ENCODE measurements around the gene EVC2.

The EVC2 gene

GRCh38 chr4:5707778-5708448 lies 446 bp downstream of the EVC2 start:
- H3K4me2 ChIP-seq (ENCODE audit: low read depth, low read length) = peak overlapping the region; percentile 96
- H2AFZ ChIP-seq (ENCODE audit: low read length) = peak overlapping the region; percentile 75
- H3K4me3 ChIP-seq (ENCODE audit: low read length) = peak overlapping the region; percentile 67
- H3F3A ChIP-seq (ENCODE audit: insufficient read depth, low read length) = peaks cover 26% of the 10 kb centered on the region
- H3K9ac ChIP-seq (ENCODE audit: low read length) = peak overlapping the region; percentile 90
- DNase-seq = peak; percentile 58
- H3K27ac ChIP-seq (ENCODE audit: low read length) = peak overlapping the region; percentile 63; the same call in 1 of the 2 replicates
- H3K9me2 ChIP-seq (replicated peaks; ENCODE audit: insufficient read depth, low read length) = no peaks in the 10 kb centered on the region
- no peaks in the 10 kb centered on the region for H3K27me3 ChIP-seq (replicated peaks; ENCODE audit: insufficient read depth, low read length)
- H4K20me1 ChIP-seq (ENCODE audit: insufficient read depth, low read length) = no peaks in the 10 kb centered on the region
- no peaks in the 10 kb centered on the region for H3K36me3 ChIP-seq (replicated peaks; ENCODE audit: insufficient read depth, low read length)
- no peak for TF ChIP-seq EZH2 (optimal IDR thresholded peaks at IDR 0.05; ENCODE audit: low read depth, low read length)
- no peak; the same call in 1 of the 2 replicates for TF ChIP-seq CTCF (IDR thresholded peaks at IDR 0.05; ENCODE audit: low read length)
- no peak for TF ChIP-seq EZH2phosphoT487 (IDR thresholded peaks at IDR 0.05; ENCODE audit: low read length)
- H3K4me1 ChIP-seq (ENCODE audit: low read length) = peaks cover 53% of the 10 kb centered on the region
- no peaks in the 10 kb centered on the region for H3K9me3 ChIP-seq (replicated peaks; ENCODE audit: insufficient read depth, low read length)
- peaks cover 53% of the 10 kb centered on the region for H3K79me2 ChIP-seq (ENCODE audit: low read length)

- peak overlapping the region; percentile 90; the same call in 1 of the 2 replicates for H3K9ac ChIP-seq (ENCODE audit: low read length)
- no peaks in the 10 kb centered on the region for H3K36me3 ChIP-seq (replicated peaks; ENCODE audit: insufficient read depth, low read length)
- peak overlapping the region; percentile 67 for H3K4me3 ChIP-seq (ENCODE audit: low read length)
- no peaks in the 10 kb centered on the region for H3K27me3 ChIP-seq (replicated peaks; ENCODE audit: insufficient read depth, low read length)
- peak overlapping the region; percentile 96 for H3K4me2 ChIP-seq (ENCODE audit: low read depth, low read length)
- H4K20me1 ChIP-seq (ENCODE audit: insufficient read depth, low read length) = no peaks in the 10 kb centered on the region
- no peak overlapping the region for H3K27ac ChIP-seq (ENCODE audit: low read length)
- no peaks in the 10 kb centered on the region for H3K9me2 ChIP-seq (replicated peaks; ENCODE audit: insufficient read depth, low read length)
- no peak for TF ChIP-seq EZH2phosphoT487 (IDR thresholded peaks at IDR 0.05; ENCODE audit: low read length)
- no peak for TF ChIP-seq EZH2 (optimal IDR thresholded peaks at IDR 0.05; ENCODE audit: low read depth, low read length)
- TF ChIP-seq CTCF (IDR thresholded peaks at IDR 0.05; ENCODE audit: low read length) = no peak
- no peaks in the 10 kb centered on the region for H3K9me3 ChIP-seq (replicated peaks; ENCODE audit: insufficient read depth, low read length)
- H2AFZ ChIP-seq (ENCODE audit: low read length) = 0 out of 2 replicates have a peak overlapping the region, but pooled peaks have one; percentile 75
- peaks cover 53% of the 10 kb centered on the region for H3K4me1 ChIP-seq (ENCODE audit: low read length)
- no peak for DNase-seq
- peaks cover 53% of the 10 kb centered on the region for H3K79me2 ChIP-seq (ENCODE audit: low read length)
- H3F3A ChIP-seq (ENCODE audit: insufficient read depth, low read length) = peaks cover 22% of the 10 kb centered on the region
These were observed 993 bp downstream of the EVC2 start for GRCh38 chr4:5707366-5707765.

GRCh38 chr4:5706486-5707290 lies 1.7 kb downstream of the EVC2 start:
- no peaks in the 10 kb centered on the region for H3K27me3 ChIP-seq (replicated peaks; ENCODE audit: insufficient read depth, low read length)
- H3K9me3 ChIP-seq (replicated peaks; ENCODE audit: insufficient read depth, low read length) = no peaks in the 10 kb centered on the region
- no peak overlapping the region for H2AFZ ChIP-seq (ENCODE audit: low read length)
- peaks cover 51% of the 10 kb centered on the region for H3K4me1 ChIP-seq (ENCODE audit: low read length)
- no peaks in the 10 kb centered on the region for H3K36me3 ChIP-seq (replicated peaks; ENCODE audit: insufficient read depth, low read length)
- H3K4me3 ChIP-seq (ENCODE audit: low read length) = no peak overlapping the region
- H3K79me2 ChIP-seq (ENCODE audit: low read length) = peaks cover 53% of the 10 kb centered on the region
- peak overlapping the region; percentile 96; the same call in 1 of the 2 replicates for H3K4me2 ChIP-seq (ENCODE audit: low read depth, low read length)
- no peaks in the 10 kb centered on the region for H4K20me1 ChIP-seq (ENCODE audit: insufficient read depth, low read length)
- no peaks in the 10 kb centered on the region for H3K9me2 ChIP-seq (replicated peaks; ENCODE audit: insufficient read depth, low read length)
- H3K9ac ChIP-seq (ENCODE audit: low read length) = no peak overlapping the region
- DNase-seq = no peak
- H3K27ac ChIP-seq (ENCODE audit: low read length) = no peak overlapping the region
- no peak for TF ChIP-seq CTCF (IDR thresholded peaks at IDR 0.05; ENCODE audit: low read length)
- no peak for TF ChIP-seq EZH2phosphoT487 (IDR thresholded peaks at IDR 0.05; ENCODE audit: low read length)
- TF ChIP-seq EZH2 (optimal IDR thresholded peaks at IDR 0.05; ENCODE audit: low read depth, low read length) = no peak
- peaks cover 18% of the 10 kb centered on the region for H3F3A ChIP-seq (ENCODE audit: insufficient read depth, low read length)

Measured in MM.1S (cell line).